Fibroblast of lung (primary cell): ENCODE measurements around the gene LRRC46. TPM values are rescaled to one million over a fixed set of nuclear protein-coding genes. Genes with fewer than 3 reads are reported as not detected.

Experiments
- DNase-seq, 2 donors: peaks; one replicate each; pipeline versions ENCODE4 v3.0.0 to v3.0.0-alpha.2; 2010; ENCODE audit warnings: low read depth in 2 of 2
- H2AFZ ChIP-seq: 2 replicates; pipeline ENCODE4 v1.5.1; 2012; ENCODE audit warnings: low read length, control low read depth, inconsistent platforms
- H3K27ac ChIP-seq: 2 replicates; pipeline ENCODE4 v1.5.1; 2011; ENCODE audit warnings: low read length, control low read depth; ENCODE audit not compliant: insufficient read depth
- H3K27me3 ChIP-seq: 2 replicates; pipeline ENCODE4 v1.5.1; 2011; ENCODE audit warnings: mild to moderate bottlenecking, low read length; ENCODE audit not compliant: control insufficient read depth, insufficient read depth
- H3K36me3 ChIP-seq: 2 replicates; pipeline ENCODE4 v1.5.1; 2011; ENCODE audit warnings: low read length; ENCODE audit not compliant: control insufficient read depth, insufficient read depth
- H3K4me1 ChIP-seq: 2 replicates; pipeline ENCODE4 v1.5.1; 2011; ENCODE audit warnings: low read length; ENCODE audit not compliant: control insufficient read depth, insufficient read depth; ENCODE audit errors: extremely low read depth
- H3K4me2 ChIP-seq: 2 replicates; pipeline ENCODE4 v1.5.1; 2011; ENCODE audit warnings: low read length, control low read depth; ENCODE audit not compliant: insufficient read depth; ENCODE audit errors: extremely low read depth
- H3K4me3 ChIP-seq, 4 experiments: fragments of 200-600 bp in 1 of 4; sonication (generic) in 1 of 4; replicated peaks in 1 of 4; 2 replicates each; pipeline ENCODE4 v1.5.1; 2011 to 2016; ENCODE audit warnings: low read length in 4 of 4, low read depth in 3 of 4, mild to moderate bottlenecking in 3 of 4, control low read depth in 2 of 4, inconsistent platforms in 1 of 4, mixed read lengths in 1 of 4; ENCODE audit not compliant: insufficient read depth in 1 of 4; ENCODE audit errors: control extremely low read depth in 1 of 4
- H3K79me2 ChIP-seq: 2 replicates; pipeline ENCODE4 v1.5.1; 2012; ENCODE audit warnings: mild to moderate bottlenecking, low read length, inconsistent platforms; ENCODE audit not compliant: control insufficient read depth, insufficient read depth
- H3K9ac ChIP-seq: 2 replicates; pipeline ENCODE4 v1.5.1; 2011; ENCODE audit warnings: mild to moderate bottlenecking, low read length, control low read depth; ENCODE audit not compliant: insufficient read depth
- H3K9me3 ChIP-seq: 2 replicates; pipeline ENCODE4 v1.5.1; 2012; ENCODE audit warnings: low read depth, low read length; ENCODE audit not compliant: control insufficient read depth, insufficient read depth
- H4K20me1 ChIP-seq: 2 replicates; pipeline ENCODE4 v1.5.1; 2011; ENCODE audit warnings: low read length; ENCODE audit not compliant: control insufficient read depth, insufficient read depth; ENCODE audit errors: extremely low read depth
- CTCF ChIP-seq, 2 donors: IDR thresholded peaks in 1 of 2; conservative IDR thresholded peaks in 1 of 2; 1 replicate in 1 of 2; 2 replicates in 1 of 2; pipeline ENCODE4 v1.5.1; 2011 to 2012; ENCODE audit warnings: low read length in 2 of 2, control low read depth in 1 of 2, inconsistent platforms in 1 of 2, low read depth in 1 of 2, mild to moderate bottlenecking in 1 of 2
- EZH2 ChIP-seq: IDR thresholded peaks from 2 replicates; pipeline ENCODE4 v1.5.1; 2012; ENCODE audit warnings: low read length, control low read depth, mild to moderate bottlenecking; ENCODE audit errors: missing control alignments
- polyA plus RNA-seq, 2 donors: library from polyadenylated mRNA; depleted of rRNA in 1 of 2; stranded (reverse) in 1 of 2; unstranded in 1 of 2; fragments of >200 nt; gene quantifications; 2 replicates each; pipeline ENCODE4 v1.2.1, GENCODE V29; 2011 to 2012; ENCODE audit warnings: missing spikeins in 1 of 2
- total RNA-seq: library from RNA; depleted of rRNA; stranded (reverse); fragments of >200 nt; gene quantifications from 2 replicates; pipeline ENCODE4 v1.2.1, GENCODE V29; 2014

The LRRC46 gene
- total and polyA plus RNA-seq, 2 donors (not counting 1 experiment from before 2014, with no cell fraction given) = under 0.01 to 0.19 TPM

DNA sequence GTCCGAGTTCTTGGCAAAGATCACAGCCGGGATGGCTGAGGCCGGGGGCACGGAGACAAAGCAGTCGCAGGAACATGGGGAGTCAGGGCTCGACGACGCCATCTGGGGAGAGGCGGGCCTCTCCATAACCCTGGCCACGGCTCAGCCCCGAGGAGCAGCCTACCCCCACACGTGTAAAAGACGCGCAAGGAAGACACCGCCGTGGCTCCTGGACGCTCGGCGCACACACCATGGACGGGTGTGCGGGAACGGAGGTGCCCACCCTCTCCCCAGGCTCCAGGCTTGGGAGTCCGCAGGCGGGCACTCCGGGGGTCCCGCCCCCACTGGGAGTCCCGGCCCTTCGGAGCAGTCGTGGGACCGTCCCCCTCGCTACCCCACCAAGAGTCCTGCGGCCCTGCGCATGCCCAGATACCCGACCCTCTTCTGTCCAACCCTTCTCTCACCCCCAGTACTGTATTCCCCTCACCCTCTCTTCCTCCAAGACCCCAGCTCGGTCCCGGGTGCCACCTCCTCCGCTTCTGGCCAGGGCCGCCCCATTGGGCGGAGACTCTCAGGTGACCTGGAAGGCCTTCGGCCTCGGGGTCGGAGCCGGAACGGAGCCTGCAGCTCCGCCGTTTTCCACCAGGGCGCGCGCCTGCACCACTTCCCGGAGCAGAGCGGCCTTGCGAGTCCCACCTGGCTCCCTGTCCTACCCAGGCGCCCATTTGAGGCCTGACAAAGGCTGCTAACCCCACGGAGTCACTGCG lies 9.4 kb downstream of the LRRC46 start, which contains the start of gene SCRN2:
SCRN2 (minus strand) TSS at position 532 of the 746 bp plus-strand sequence; CDS start at position 102, 430 bp downstream.
- TF ChIP-seq EZH2 (no peak), CTCF (conservative IDR thresholded peaks at IDR 0.05 in 1 of 2, IDR thresholded peaks at IDR 0.05 in 1 of 2; ENCODE audit: low read depth in 1 of 2, low read length in 2 of 2) (peak; percentile 87 to 96)
- DNase-seq = peak; percentile 66 to 81
- Histone ChIP-seq H3K27ac (peak within 1 kb of the TSS; percentile 61), H3K79me2 (no peaks in the 10 kb centered on the region), H3K27me3 (peaks cover 13% of the 10 kb centered on the region), H3K4me1 (peaks cover 7% of the 10 kb centered on the region), H4K20me1 (no peaks in the 10 kb centered on the region), H3K9ac (peak within 1 kb of the TSS; percentile 67), H3K36me3 (no peaks in the 10 kb centered on the region), H3K9me3 (no peaks in the 10 kb centered on the region), H3K4me3 (peak within 1 kb of the TSS; percentile 79 to 92 (median 90)), H3K4me2 (peak within 1 kb of the TSS; percentile 96), H2AFZ (peak within 1 kb of the TSS; percentile 97)

GRCh38 chr17:47841488-47842291 lies 10.2 kb downstream of the LRRC46 start:
- H2AFZ ChIP-seq = peak overlapping the region; percentile 97
- H3K9ac ChIP-seq = peak overlapping the region; percentile 67
- H3K36me3 ChIP-seq = no peaks in the 10 kb centered on the region
- H3K79me2 ChIP-seq = no peaks in the 10 kb centered on the region
- peak overlapping the region; percentile 79 to 92 (median 90) for H3K4me3 ChIP-seq
- H3K9me3 ChIP-seq = no peaks in the 10 kb centered on the region
- no peak for DNase-seq
- peak overlapping the region; percentile 15 for H3K4me2 ChIP-seq
- no peak overlapping the region for H3K27ac ChIP-seq
- H3K4me1 ChIP-seq = peaks cover 7% of the 10 kb centered on the region
- no peak for TF ChIP-seq EZH2
- TF ChIP-seq CTCF (conservative IDR thresholded peaks at IDR 0.05 in 1 of 2, IDR thresholded peaks at IDR 0.05 in 1 of 2; ENCODE audit: low read depth in 1 of 2, low read length in 2 of 2) = no peak
- no peaks in the 10 kb centered on the region for H4K20me1 ChIP-seq
- peaks cover 21% of the 10 kb centered on the region for H3K27me3 ChIP-seq

- Histone ChIP-seq H3K4me2 (no peak overlapping the region), H3K4me3 (no peak overlapping the region), H3K79me2 (no peaks in the 10 kb centered on the region), H3K27ac (no peak overlapping the region), H4K20me1 (no peaks in the 10 kb centered on the region), H3K9me3 (no peaks in the 10 kb centered on the region), H3K4me1 (peaks cover 7% of the 10 kb centered on the region), H2AFZ (no peak overlapping the region), H3K27me3 (peaks cover 36% of the 10 kb centered on the region), H3K9ac (no peak overlapping the region), H3K36me3 (no peaks in the 10 kb centered on the region)
- DNase-seq = no peak
- TF ChIP-seq EZH2 = no peak
- TF ChIP-seq CTCF (conservative IDR thresholded peaks at IDR 0.05 in 1 of 2, IDR thresholded peaks at IDR 0.05 in 1 of 2; ENCODE audit: low read depth in 1 of 2, low read length in 2 of 2) = no peak
Observed at GRCh38 chr17:47843391-47843730, 11.9 kb downstream of the LRRC46 start.
